GM19438 (cell line): Measurements from ENCODE around the gene PIGZ.

Experiments
- ATAC-seq: cut with Tn5 transposase; IDR thresholded peaks from one replicate; pipeline ENCODE4 v1.9.1; 2021; ENCODE audit warnings: low read depth; ENCODE audit not compliant: unreplicated experiment

Gene PIGZ

GRCh38 chr3:196918968-196919367, 49.7 kb downstream of the PIGZ start:
- no peak for ATAC-seq

GRCh38 chr3:196916995-196917394, 51.6 kb downstream of the PIGZ start:
- ATAC-seq, result no peak

GRCh38 chr3:196916221-196916620, 52.4 kb downstream of the PIGZ start:
- ATAC-seq, result no peak

- ATAC-seq, result no peak
These were observed 53.3 kb downstream of the PIGZ start for GRCh38 chr3:196915375-196915774.

GRCh38 chr3:196914866-196915265, 53.8 kb downstream of the PIGZ start:
- no peak for ATAC-seq

- ATAC-seq, result no peak
These were observed 64.9 kb downstream of the PIGZ start for GRCh38 chr3:196903740-196904139.

- ATAC-seq, result no peak
These were observed 66.3 kb downstream of the PIGZ start for GRCh38 chr3:196902296-196902695.

GRCh38 chr3:196901768-196902167, 66.9 kb downstream of the PIGZ start:
- ATAC-seq, result no peak
